Skeletal muscle cell (primary cell): ENCODE results near the gene CCDC50.
A peak's percentile ranks its signal among the peaks of the same experiment; 100 is the strongest.

ENCODE experiments used
- DNase-seq: peaks from one replicate; pipeline ENCODE4 v3.0.0-alpha.2; 2010; ENCODE audit warnings: low read depth
- H3K4me3 ChIP-seq: 2 replicates; pipeline ENCODE4 v1.5.1; 2011; ENCODE audit warnings: low read depth, mild to moderate bottlenecking, control low read depth, low read length, moderate library complexity

CCDC50 gene

GRCh38 chr3:191399918-191400317, 70.7 kb downstream of the CCDC50 start:
- H3K4me3 ChIP-seq = no peak overlapping the region
- no peak for DNase-seq

GRCh38 chr3:191401775-191402357, 72.7 kb downstream of the CCDC50 start:
- no peak for DNase-seq
- H3K4me3 ChIP-seq = no peak overlapping the region

- no peak for DNase-seq
- H3K4me3 ChIP-seq = no peak overlapping the region
These were observed 80.7 kb downstream of the CCDC50 start for GRCh38 chr3:191409791-191410359.

GRCh38 chr3:191412759-191413158, 83.6 kb downstream of the CCDC50 start:
- peak; percentile 95 for DNase-seq
- no peak overlapping the region for H3K4me3 ChIP-seq

- H3K4me3 ChIP-seq = no peak overlapping the region
- DNase-seq = no peak
These were observed 85.1 kb downstream of the CCDC50 start for GRCh38 chr3:191414286-191414685.

GRCh38 chr3:191414732-191415131, 85.5 kb downstream of the CCDC50 start:
- H3K4me3 ChIP-seq = no peak overlapping the region
- DNase-seq = no peak

GRCh38 chr3:191415566-191415965, 86.4 kb downstream of the CCDC50 start:
- H3K4me3 ChIP-seq = no peak overlapping the region
- DNase-seq = no peak

- no peak for DNase-seq
- H3K4me3 ChIP-seq = no peak overlapping the region
These were observed 88.2 kb downstream of the CCDC50 start for GRCh38 chr3:191417457-191417729.

- DNase-seq = no peak
- H3K4me3 ChIP-seq = no peak overlapping the region
These were observed 91.6 kb downstream of the CCDC50 start for GRCh38 chr3:191420771-191421170.

GRCh38 chr3:191424881-191425280, 95.7 kb downstream of the CCDC50 start:
- no peak overlapping the region for H3K4me3 ChIP-seq

GRCh38 chr3:191425322-191425734, 96.1 kb downstream of the CCDC50 start:
- no peak overlapping the region for H3K4me3 ChIP-seq
- DNase-seq = no peak

More at GRCh38 chr3:191424881-191425280, 95.7 kb downstream of the CCDC50 start:
- DNase-seq = no peak

- H3K4me3 ChIP-seq = no peak overlapping the region
- DNase-seq = no peak
These were observed 97.1 kb downstream of the CCDC50 start for GRCh38 chr3:191426311-191426710.

GRCh38 chr3:191428177-191428576, 99.0 kb downstream of the CCDC50 start:
- H3K4me3 ChIP-seq = no peak overlapping the region
- no peak for DNase-seq

- H3K4me3 ChIP-seq = no peak overlapping the region
- no peak for DNase-seq
These were observed 100.9 kb downstream of the CCDC50 start for GRCh38 chr3:191430103-191430502.

GRCh38 chr3:191431160-191431822, 102.1 kb downstream of the CCDC50 start:
- no peak overlapping the region for H3K4me3 ChIP-seq
- no peak for DNase-seq

GRCh38 chr3:191432162-191432561, 103.0 kb downstream of the CCDC50 start:
- H3K4me3 ChIP-seq = no peak overlapping the region
- DNase-seq = no peak

- H3K4me3 ChIP-seq = no peak overlapping the region
- no peak for DNase-seq
These were observed 104.8 kb downstream of the CCDC50 start for GRCh38 chr3:191434024-191434423.

GRCh38 chr3:191435981-191436380, 106.8 kb downstream of the CCDC50 start:
- H3K4me3 ChIP-seq = no peak overlapping the region
- DNase-seq = no peak

- no peak overlapping the region for H3K4me3 ChIP-seq
- DNase-seq = no peak
These were observed 109.1 kb downstream of the CCDC50 start for GRCh38 chr3:191438150-191438814.

GRCh38 chr3:191440532-191440931, 111.3 kb downstream of the CCDC50 start:
- DNase-seq = no peak
- no peak overlapping the region for H3K4me3 ChIP-seq

- no peak for DNase-seq
These were observed 112.5 kb downstream of the CCDC50 start for GRCh38 chr3:191441687-191442086.

More at GRCh38 chr3:191441687-191442086, 112.5 kb downstream of the CCDC50 start:
- no peak overlapping the region for H3K4me3 ChIP-seq
